Brain pericyte (primary cell): ENCODE measurements around the gene GPATCH4.
"Not testable (repeated sequence)": the region's sequence is repeated elsewhere in the genome, so short reads cannot be mapped to it uniquely, and the experiment has no call there.

Experiments used
- DNase-seq: peaks from one replicate; pipeline ENCODE4 v3.0.0-alpha.2; 2012; ENCODE audit warnings: low read depth, low spot score

GPATCH4 gene

GRCh38 chr1:156627313-156627880, 26.1 kb upstream of the GPATCH4 start:
- DNase-seq: no peak

GRCh38 chr1:156626079-156626438, 24.8 kb upstream of the GPATCH4 start:
- DNase-seq: no peak

GRCh38 chr1:156625436-156626078, 24.3 kb upstream of the GPATCH4 start:
- no peak for DNase-seq

- DNase-seq: no peak
Observed at GRCh38 chr1:156624814-156625435, 23.6 kb upstream of the GPATCH4 start.

- DNase-seq: no peak
Observed at GRCh38 chr1:156623946-156624813, 22.9 kb upstream of the GPATCH4 start.

GRCh38 chr1:156622581-156623297, 21.5 kb upstream of the GPATCH4 start:
- no peak for DNase-seq

- no peak for DNase-seq
Observed at GRCh38 chr1:156619582-156619955, 18.3 kb upstream of the GPATCH4 start.

GRCh38 chr1:156618853-156619581, 17.7 kb upstream of the GPATCH4 start, which contains the start of gene HAPLN2:
TSS of gene HAPLN2 (plus strand) at chr1:156619415. CDS start at chr1:156623491, 4,076 bp downstream.
- no peak for DNase-seq

GRCh38 chr1:156616463-156616862, 15.2 kb upstream of the GPATCH4 start:
- no peak for DNase-seq

GRCh38 chr1:156615946-156616345, 14.7 kb upstream of the GPATCH4 start:
- DNase-seq: no peak

- DNase-seq: no peak
Observed at GRCh38 chr1:156612666-156613065, 11.4 kb upstream of the GPATCH4 start.

- DNase-seq: not testable (repeated sequence)
Observed at GRCh38 chr1:156610072-156610471, 8.8 kb upstream of the GPATCH4 start.

GRCh38 chr1:156608981-156609380, 7.7 kb upstream of the GPATCH4 start:
- DNase-seq: no peak

GRCh38 chr1:156608036-156608674, 6.9 kb upstream of the GPATCH4 start:
- DNase-seq: no peak

GRCh38 chr1:156607344-156607743, 6.1 kb upstream of the GPATCH4 start:
- not testable (repeated sequence) for DNase-seq

- DNase-seq: no peak
Observed at GRCh38 chr1:156602557-156602993, 1.3 kb upstream of the GPATCH4 start.

- DNase-seq: no peak
Observed at GRCh38 chr1:156601892-156602291, 613 bp upstream of the GPATCH4 start.

GRCh38 chr1:156600733-156601121, 552 bp downstream of the GPATCH4 start:
- DNase-seq: no peak

- DNase-seq: no peak
Observed at GRCh38 chr1:156599811-156600210, 1.5 kb downstream of the GPATCH4 start.

GRCh38 chr1:156598731-156599432, 2.4 kb downstream of the GPATCH4 start:
- DNase-seq: no peak
